Measurements from ENCODE around the gene UBQLN1.
"Not testable (repeated sequence)": the region's sequence is repeated elsewhere in the genome, so short reads cannot be mapped to it uniquely, and the experiment has no call there.

The UBQLN1 gene

GRCh38 chr9:83707768-83708514, at the start of gene UBQLN1:
TSS of gene UBQLN1 (minus strand) at chr9:83707958. CDS start at chr9:83707679, 279 bp downstream.
- DNase-seq: peak; percentile 82 to 99

- peak in 1 of 2 donors; percentile 17 for DNase-seq
These were observed 46.7 kb upstream of the UBQLN1 start for GRCh38 chr9:83754383-83754977.

- no peak for DNase-seq
These were observed 41.9 kb upstream of the UBQLN1 start for GRCh38 chr9:83749706-83750105.

- no peak for DNase-seq
These were observed 36.4 kb upstream of the UBQLN1 start for GRCh38 chr9:83744206-83744605.

- no peak for DNase-seq
These were observed 26.0 kb upstream of the UBQLN1 start for GRCh38 chr9:83733739-83734138.

GRCh38 chr9:83728591-83729368, 21.0 kb upstream of the UBQLN1 start:
- not testable (repeated sequence) for DNase-seq

GRCh38 chr9:83724436-83724835, 16.7 kb upstream of the UBQLN1 start:
- DNase-seq: no peak

GRCh38 chr9:83722726-83723495, 15.2 kb upstream of the UBQLN1 start:
- DNase-seq: no peak

- DNase-seq: no peak
These were observed 13.8 kb upstream of the UBQLN1 start for GRCh38 chr9:83721509-83721908.

- no peak for DNase-seq
These were observed 8.0 kb upstream of the UBQLN1 start for GRCh38 chr9:83715794-83716193.

GRCh38 chr9:83715221-83715620, 7.5 kb upstream of the UBQLN1 start:
- no peak for DNase-seq

GRCh38 chr9:83714329-83714728, 6.6 kb upstream of the UBQLN1 start:
- no peak for DNase-seq

GRCh38 chr9:83708515-83709158, 879 bp upstream of the UBQLN1 start:
- peak; percentile 53 to 85 for DNase-seq

GRCh38 chr9:83707518-83707767, 315 bp downstream of the UBQLN1 start:
- DNase-seq: peak in 1 of 2 donors; percentile 75

- peak in 1 of 2 donors; percentile 11 for DNase-seq
These were observed 861 bp downstream of the UBQLN1 start for GRCh38 chr9:83706676-83707517.

GRCh38 chr9:83705219-83705651, 2.5 kb downstream of the UBQLN1 start:
- not testable (repeated sequence) for DNase-seq

- DNase-seq: no peak
These were observed 6.0 kb downstream of the UBQLN1 start for GRCh38 chr9:83701769-83702168.

- DNase-seq: no peak
These were observed 6.5 kb downstream of the UBQLN1 start for GRCh38 chr9:83701286-83701685.

- no peak for DNase-seq
These were observed 8.1 kb downstream of the UBQLN1 start for GRCh38 chr9:83699615-83700014.

- DNase-seq: no peak
These were observed 8.7 kb downstream of the UBQLN1 start for GRCh38 chr9:83698976-83699585.

GRCh38 chr9:83691492-83691891, 16.3 kb downstream of the UBQLN1 start:
- no peak for DNase-seq
